Astrocyte (in vitro differentiated cells and primary cell): ENCODE data around the gene TTC1.

Source experiments
- CTCF ChIP-seq: IDR thresholded peaks from 2 replicates; pipeline ENCODE4 v1.5.1; 2011; ENCODE audit warnings: low read depth, mild to moderate bottlenecking, inconsistent platforms, low read length, moderate library complexity; ENCODE audit not compliant: insufficient read depth
- EZH2 ChIP-seq: IDR thresholded peaks from 2 replicates; pipeline ENCODE4 v1.6.1; 2012; ENCODE audit warnings: mild to moderate bottlenecking, low read length, inconsistent platforms; ENCODE audit not compliant: insufficient read depth

DNA sequence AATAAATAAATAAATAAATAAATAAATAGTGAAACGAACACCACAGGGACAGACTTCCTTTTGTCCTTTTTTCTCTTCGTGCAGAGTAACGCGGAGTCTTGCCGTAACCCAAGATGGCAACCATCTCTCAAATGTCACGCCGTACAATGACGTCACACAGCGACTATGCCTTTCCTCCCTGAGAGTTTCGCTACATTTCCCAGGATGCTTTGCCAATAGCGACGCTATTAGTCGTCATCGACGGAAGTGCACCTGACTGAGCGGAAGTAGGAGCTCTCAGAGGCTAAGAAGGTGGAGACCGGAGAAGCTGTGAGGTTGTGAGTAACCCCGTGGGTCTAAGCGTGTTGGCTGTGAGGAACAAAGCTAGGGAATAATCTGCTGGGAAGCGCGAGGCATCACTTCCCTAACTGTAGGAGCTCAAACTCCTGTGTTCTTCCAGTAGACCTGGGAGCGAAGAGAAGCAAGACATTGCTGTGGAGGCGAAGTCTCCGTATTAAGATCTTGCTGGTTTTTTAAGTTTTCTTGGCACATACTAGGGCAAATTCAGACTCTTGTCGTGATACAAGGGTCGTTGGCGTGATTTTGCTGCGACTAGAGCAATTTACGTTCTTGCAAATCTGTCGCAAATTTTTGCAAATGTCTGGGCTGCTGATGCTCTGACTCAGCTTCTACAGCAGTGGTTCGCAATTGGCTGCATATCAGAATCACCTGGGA is at the start of gene TTC1:
- TF ChIP-seq CTCF (no peak), EZH2 (no peak)
